Stimulated activated CD8-positive, alpha-beta memory T cell treated with anti-CD3 and anti-CD28 coated beads, Interleukin-15, amount 100 ng/mL, for 48 hours (primary cell): ENCODE results near the gene AGMAT.
A peak's percentile ranks its signal among the peaks of the same experiment; 100 is the strongest.
"Not testable (repeated sequence)": the region's sequence is repeated elsewhere in the genome, so short reads cannot be mapped to it uniquely, and the experiment has no call there.

Experiments
- DNase-seq, 2 donors: peaks; one replicate each; pipeline ENCODE4 v3.0.0-alpha.2; 2020; ENCODE audit warnings: low read depth in 2 of 2

AGMAT gene

GRCh38 chr1:15616373-15617172 lies 31.7 kb upstream of the AGMAT start:
- DNase-seq: no peak

- DNase-seq: no peak
Measured at GRCh38 chr1:15610167-15610566, 25.3 kb upstream of the AGMAT start.

GRCh38 chr1:15609631-15610030 lies 24.8 kb upstream of the AGMAT start:
- DNase-seq: no peak

- DNase-seq: no peak
Measured at GRCh38 chr1:15605398-15606383, 20.8 kb upstream of the AGMAT start.

- DNase-seq: not testable (repeated sequence)
Measured at GRCh38 chr1:15604400-15604799, 19.5 kb upstream of the AGMAT start.

GRCh38 chr1:15603966-15604282 lies 19.1 kb upstream of the AGMAT start:
- DNase-seq: not testable (repeated sequence)

GRCh38 chr1:15603050-15603965 lies 18.5 kb upstream of the AGMAT start:
- DNase-seq: peak; percentile 89 to 90

GRCh38 chr1:15598436-15598835 lies 13.6 kb upstream of the AGMAT start:
- no peak for DNase-seq

GRCh38 chr1:15595809-15596617 lies 11.2 kb upstream of the AGMAT start:
- DNase-seq: no peak

GRCh38 chr1:15592285-15592684 lies 7.4 kb upstream of the AGMAT start:
- no peak for DNase-seq

- no peak for DNase-seq
Measured at GRCh38 chr1:15583016-15583706, 1.7 kb downstream of the AGMAT start.

- no peak for DNase-seq
Measured at GRCh38 chr1:15579683-15580047, 5.2 kb downstream of the AGMAT start.

GRCh38 chr1:15578921-15579682 lies 5.7 kb downstream of the AGMAT start:
- DNase-seq: no peak

- DNase-seq: no peak
Measured at GRCh38 chr1:15577691-15578090, 7.2 kb downstream of the AGMAT start.

- no peak for DNase-seq
Measured at GRCh38 chr1:15575549-15576150, 9.2 kb downstream of the AGMAT start.

GRCh38 chr1:15574741-15575140 lies 10.1 kb downstream of the AGMAT start:
- no peak for DNase-seq

GRCh38 chr1:15573477-15573876 lies 11.4 kb downstream of the AGMAT start:
- no peak for DNase-seq

- DNase-seq: no peak
Measured at GRCh38 chr1:15571266-15571665, 13.6 kb downstream of the AGMAT start.

- no peak for DNase-seq
Measured at GRCh38 chr1:15570861-15571260, 14.0 kb downstream of the AGMAT start.
